GM12874 (cell line): ENCODE data around the gene HNRNPCL1.

Source experiments
- TF ChIP-seq, protein P1 (sequence below): IDR thresholded peaks from 2 replicates; pipeline ENCODE4 v1.5.1; 2011; ENCODE audit warnings: low read depth, mild to moderate bottlenecking, control low read depth, low read length, moderate library complexity; ENCODE audit not compliant: insufficient read depth

HNRNPCL1 gene

DNA sequence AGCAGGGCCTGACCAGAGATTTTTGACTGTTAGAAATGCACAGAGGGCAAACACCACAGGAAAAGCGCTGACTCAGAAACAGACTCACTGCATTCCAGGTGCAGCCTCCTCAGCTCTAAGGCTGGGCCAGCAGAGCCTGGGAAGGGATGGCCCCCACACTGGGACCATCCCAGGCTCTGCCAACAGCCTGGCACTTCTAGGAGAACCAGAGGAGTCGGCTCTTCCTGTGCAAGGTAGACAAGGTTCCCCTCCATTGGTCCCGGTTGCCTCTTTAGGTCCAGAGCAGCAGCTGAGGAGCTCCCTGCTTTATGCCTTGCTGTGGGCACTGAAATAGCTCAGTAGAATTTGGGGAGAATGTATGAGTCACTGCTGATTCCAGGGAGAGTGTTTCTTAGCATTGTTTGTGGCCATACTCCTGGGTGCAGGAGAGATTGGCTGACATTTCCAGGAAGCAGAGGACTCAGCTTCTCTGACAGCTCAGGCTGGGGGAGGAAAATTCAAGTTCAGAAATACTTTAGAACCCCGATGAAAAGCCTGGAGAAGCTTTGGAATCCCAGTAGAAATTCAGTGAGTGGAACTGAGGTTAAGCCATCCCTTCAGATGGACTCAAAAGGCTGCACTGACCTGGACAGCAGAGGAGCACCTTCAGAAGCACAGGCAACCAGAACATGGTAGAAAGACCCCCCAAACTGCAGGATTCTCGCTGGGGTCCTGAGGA is 37.7 kb downstream of the HNRNPCL1 start:
- TF ChIP-seq, protein P1, sequence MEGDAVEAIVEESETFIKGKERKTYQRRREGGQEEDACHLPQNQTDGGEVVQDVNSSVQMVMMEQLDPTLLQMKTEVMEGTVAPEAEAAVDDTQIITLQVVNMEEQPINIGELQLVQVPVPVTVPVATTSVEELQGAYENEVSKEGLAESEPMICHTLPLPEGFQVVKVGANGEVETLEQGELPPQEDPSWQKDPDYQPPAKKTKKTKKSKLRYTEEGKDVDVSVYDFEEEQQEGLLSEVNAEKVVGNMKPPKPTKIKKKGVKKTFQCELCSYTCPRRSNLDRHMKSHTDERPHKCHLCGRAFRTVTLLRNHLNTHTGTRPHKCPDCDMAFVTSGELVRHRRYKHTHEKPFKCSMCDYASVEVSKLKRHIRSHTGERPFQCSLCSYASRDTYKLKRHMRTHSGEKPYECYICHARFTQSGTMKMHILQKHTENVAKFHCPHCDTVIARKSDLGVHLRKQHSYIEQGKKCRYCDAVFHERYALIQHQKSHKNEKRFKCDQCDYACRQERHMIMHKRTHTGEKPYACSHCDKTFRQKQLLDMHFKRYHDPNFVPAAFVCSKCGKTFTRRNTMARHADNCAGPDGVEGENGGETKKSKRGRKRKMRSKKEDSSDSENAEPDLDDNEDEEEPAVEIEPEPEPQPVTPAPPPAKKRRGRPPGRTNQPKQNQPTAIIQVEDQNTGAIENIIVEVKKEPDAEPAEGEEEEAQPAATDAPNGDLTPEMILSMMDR = no peak

DNA sequence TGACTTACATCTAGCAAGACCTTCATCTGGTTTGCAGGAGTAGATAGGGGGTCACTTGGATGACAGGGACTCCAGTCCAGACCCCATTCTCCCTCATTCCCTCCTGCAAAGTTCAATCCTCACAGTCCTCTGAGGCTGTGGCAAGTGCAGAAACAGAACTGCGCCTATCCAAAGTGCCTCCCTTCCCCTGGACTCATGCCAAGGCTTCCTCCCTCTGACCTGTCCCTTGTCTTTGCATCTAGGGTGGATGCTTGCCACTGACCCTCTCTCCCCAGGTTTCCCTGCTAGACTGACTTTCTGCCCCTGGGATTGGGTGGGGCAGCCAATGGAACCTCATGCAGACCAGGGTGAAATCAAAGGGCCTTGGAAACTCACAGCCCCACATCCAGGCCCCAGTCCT is 38.6 kb downstream of the HNRNPCL1 start:
- TF ChIP-seq, protein P1 = no peak

DNA sequence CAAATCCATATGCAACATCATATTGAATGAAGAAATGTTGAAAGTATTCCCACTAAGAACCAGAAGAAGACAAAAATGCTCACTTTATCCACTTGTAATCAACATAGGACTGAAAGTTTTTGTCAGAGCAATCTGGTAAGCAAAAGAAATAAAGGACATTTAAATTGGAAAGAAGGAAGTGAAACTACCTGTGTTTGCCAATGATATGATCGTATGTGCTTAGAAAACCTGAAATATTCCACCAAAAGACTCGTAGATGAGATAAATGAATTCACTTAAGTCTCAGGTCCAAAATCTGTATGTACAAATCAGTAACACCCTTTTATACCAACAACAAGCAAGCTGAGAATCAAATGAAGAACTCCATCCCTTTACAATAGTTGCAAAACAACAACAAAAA is 48.8 kb downstream of the HNRNPCL1 start:
- TF ChIP-seq, protein P1 = no peak

DNA sequence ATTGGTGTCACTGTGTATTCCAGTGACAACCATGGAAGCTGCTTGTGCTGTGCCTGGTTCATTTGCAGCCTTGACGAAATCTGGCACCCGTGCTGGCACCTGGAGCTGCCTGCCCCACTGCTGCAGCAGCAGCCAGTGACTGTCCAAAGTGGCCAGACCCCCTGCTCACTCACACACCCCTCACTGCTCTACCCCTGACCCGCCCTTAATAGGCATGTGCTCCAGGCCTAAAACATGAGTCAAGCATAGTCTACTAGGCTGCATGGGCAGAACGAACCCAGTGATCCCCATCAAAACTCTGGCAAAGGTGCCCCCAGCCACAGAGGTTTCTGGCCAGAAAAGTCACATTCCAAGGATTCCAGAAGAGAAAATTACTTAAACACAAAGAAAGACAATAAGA is 49.6 kb downstream of the HNRNPCL1 start:
- TF ChIP-seq, protein P1 = no peak
